Globus pallidus (tissue), 1 donor: Measurements from ENCODE around the gene SSC5D.
"Not testable (repeated sequence)": the region's sequence is repeated elsewhere in the genome, so short reads cannot be mapped to it uniquely, and the experiment has no call there.

ENCODE experiments used
- DNase-seq: peaks from one replicate; pipeline ENCODE4 v3.0.0-alpha.2; 2015; ENCODE audit warnings: low spot score

SSC5D gene

DNA sequence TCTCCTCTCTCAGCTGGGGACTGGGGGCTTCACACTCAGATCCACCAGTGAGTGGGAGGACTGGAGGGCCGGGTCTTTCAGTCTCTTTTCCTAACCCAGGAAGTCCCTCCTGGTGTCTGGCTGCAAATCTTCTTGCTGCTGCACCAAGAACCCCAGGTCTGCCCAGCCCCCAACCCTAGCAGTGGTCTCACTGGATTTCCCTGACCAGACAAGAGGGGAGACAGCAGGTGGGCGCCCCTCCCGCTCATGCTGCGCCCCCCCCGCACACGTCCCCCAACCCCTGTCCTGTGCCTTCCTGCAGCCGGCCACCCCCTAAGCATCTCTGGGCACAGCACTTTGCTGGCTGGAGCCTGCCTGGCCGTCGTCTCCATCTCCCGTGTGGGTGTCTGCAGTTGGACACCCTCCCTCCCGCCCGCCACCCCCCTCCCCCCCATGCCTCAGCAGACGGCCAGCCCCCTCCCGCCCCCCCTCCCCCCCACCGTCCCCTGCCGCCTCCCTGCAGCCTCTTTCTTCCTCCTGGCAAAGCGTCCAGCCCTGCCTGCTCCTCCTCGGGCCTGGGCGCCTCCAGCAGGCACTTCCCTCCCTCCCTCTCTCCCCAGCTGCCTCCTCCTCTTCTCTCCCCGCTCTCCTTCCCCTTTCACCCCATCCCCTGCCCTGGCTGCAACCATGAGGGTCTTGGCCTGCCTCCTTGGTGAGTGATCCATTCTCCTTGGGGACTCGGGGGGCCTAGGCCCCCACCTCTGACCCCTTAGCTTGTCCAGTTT is at the start of gene SSC5D:
TSS of gene SSC5D (plus strand) at position 513 of the 764 bp plus-strand sequence. CDS start at position 667, 154 bp downstream.
- no peak for DNase-seq

- DNase-seq: no peak
Observed at GRCh38 chr19:55439052-55439451, 49.2 kb upstream of the SSC5D start.

DNA sequence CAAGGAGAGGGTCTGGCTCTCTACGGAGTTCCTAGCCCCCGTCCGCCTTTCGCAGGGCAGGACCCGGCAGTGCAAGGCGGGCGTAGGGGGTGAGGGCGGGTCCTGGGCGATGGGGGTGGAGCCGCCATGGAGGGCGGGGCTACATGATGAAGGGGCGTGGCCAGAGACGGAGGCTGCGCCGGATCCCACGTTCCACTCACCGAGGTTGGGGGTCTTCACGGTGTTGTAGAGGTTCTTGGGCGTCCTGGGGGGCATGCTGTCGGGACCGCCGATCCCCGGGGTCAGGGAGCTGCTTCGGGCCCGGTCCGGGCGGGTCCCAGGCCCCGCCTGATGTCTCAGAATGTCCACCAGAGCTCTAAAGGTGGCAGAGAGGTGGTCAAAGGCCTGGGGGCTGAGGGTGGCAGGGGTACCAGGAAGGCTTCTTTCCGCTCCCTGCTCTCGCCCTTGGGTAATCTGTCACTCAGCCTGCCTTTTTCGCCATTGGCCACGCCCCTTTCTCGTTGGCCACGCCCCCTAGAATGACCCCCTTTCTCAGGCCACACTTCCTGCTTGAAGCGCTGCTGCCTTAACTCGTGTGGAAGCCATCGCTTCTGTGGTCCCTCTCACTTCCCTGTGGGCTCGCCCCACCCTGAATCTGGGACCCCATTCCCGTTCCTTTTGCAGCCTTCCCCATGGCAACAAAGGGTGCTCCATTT is 47.7 kb upstream of the SSC5D start:
- DNase-seq: no peak

DNA sequence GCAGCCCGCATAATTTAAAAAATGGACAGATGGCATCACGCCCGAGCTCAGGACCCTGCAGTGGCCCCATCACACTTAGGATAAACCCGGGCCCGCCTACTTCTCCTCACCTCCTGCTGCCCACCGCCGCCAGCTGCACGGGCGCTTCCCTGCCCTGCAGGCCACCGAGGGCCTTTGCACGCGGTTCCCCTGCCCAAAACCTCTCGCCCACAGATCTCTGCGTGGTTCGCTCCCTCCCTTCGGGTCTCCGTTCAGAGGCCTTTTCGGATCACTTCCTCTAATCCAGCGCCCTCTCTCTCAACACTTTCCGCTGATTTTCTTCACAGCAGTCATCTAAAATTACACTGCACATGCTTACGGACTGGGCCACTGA is 46.9 kb upstream of the SSC5D start:
- no peak for DNase-seq

DNA sequence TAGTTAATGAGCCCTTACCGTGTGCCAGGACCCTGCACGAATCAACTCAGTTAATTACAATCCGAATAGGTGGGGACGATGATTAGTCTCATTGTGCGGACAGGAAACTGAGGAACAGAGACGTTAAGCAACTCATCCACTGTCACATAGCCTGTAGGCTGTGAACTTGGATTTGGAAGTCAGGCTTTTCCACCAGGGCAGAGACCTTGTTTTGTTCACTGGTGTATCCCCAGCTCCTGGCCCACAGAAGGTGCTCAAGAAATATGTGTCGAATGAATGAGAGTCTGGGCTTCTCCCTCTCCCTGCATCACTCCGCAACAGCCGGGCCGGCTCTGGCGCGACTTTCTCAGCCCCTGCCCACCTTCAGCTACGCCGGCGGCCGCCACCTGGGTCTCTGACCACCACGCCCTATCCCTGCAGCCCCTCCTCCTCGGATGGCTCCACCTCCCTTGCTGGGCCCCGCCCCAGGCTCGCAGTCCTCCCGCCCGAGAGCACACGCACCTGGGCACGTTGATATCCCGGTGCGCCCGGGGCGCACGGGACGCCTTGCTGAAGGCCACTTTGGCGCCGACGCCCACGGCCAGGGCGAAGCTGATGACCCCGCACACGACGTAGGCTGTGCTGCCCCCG is 46.4 kb upstream of the SSC5D start:
- DNase-seq: no peak

DNA sequence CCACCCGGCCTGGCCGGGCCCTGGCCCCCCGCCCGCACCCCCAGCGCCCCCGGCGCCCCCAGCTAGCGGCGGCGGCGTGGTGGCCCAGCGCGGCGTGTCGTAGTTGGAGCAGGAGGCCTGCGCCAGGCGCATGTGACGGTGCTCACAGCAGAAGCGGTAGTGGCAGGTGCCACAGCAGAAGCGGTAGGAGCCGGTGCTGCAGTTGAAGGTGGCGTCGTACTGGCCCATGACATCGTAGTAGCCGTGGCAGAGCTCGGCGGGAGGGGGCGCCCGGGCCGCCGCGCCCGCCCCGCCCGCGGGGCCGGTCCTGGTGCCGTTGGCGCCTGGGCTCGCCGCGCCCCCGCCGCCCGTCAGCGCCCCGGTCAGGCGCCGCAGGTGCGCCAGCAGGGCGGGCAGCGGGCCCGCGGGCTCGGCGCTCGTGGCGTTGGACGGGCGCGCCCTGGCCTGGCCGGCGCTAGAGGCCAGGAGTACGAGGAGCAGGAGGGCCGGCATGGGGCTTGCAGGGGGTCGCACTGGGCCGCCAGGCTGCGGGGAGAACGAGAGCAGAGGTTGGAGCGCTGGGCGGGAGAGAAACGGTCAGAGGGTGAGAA is 45.8 kb upstream of the SSC5D start:
- no peak for DNase-seq

DNA sequence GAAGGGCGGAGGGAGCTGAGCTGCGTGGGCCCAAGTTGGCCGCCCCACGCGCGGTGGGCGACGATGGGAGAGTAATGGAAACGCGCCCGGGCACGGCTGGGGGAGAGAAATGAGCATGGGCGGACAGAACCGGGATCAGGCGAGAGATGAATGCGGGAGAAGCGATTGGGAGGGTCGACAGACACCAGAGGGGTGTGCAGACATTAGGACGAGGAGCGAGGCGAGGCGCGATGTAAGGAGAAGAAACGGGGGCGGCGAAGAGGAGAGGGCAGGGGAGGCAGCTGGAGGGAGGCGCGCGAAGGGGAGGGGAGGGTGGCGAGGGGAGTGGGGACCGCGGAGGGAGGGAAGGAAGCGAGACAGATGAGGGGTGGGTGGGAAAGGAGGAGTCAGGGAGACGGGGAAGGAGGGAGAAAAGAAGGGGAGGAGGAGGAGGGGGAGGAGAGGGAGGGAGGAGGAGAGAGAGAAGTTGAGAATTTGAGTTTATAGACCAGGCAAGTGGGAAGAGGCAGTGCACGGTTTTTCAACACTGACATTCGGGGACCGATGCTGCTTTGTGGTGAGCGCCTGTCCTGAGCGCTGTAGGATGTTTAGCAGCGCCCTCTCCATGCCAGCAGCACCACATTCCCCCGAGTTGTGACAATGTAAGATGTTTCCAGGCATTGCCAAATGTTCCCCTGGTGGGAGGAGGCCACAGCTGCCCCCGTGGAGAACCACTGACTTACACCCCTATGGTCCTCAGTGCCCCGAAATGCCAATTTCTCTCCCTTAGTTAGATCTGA is 45.0 kb upstream of the SSC5D start, which contains the start of gene SHISA7:
TSS of gene SHISA7 (minus strand) at position 256 of the 779 bp plus-strand sequence. CDS start 437 bp downstream, outside the sequence.
- DNase-seq: peak; percentile 74

DNA sequence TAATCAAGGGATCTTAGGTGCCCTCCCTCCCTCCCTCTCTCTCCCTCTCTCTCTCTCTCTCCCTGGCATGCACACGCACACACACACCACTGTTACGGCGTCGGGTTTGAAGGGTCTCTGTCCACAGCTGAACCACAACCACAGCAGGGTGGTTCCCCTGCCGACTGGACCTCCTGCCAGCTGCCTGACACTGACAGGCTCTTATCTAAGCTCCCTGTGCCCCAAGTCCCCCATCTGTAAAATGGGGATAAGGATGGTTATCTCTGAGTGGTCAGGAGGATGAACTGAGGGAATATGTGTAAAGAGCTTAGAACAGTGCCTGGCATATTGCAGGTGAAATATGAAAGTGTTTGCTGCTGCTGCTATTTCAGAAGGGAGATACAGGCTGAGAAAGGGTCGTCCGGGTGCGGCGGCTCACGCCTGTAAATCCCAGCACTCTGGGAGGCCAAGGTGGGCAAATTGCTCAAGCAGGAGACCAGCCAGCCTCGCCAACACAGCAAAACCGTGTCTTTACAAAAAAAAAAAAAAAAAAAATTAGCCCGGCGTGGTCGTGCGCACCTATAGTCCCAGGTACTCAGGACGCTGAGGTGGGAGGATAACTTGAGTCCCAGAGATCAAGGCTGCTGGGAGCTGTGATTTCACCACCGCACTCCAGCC is 44.3 kb upstream of the SSC5D start:
- DNase-seq: no peak

DNA sequence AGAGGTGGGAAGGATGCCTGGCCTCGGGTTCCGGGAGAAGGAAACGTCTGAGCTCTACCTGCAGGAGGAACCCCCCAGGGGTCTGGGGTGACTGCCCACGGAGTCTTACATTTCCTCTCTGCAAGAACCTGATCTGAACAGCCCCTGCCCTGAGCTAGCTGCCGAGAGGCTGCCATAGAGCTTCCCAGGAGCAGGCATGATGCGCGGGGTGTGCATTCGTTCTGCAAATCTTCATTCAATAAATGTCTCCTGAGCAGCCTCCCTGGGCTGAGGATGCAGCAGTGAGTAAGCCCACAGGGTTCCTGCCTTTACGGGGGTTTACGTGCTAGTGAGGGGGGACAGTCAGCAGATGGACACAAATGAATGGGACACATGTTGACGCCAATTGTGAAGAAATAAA is 43.6 kb upstream of the SSC5D start:
- DNase-seq: no peak

GRCh38 chr19:55446060-55446459 is 42.2 kb upstream of the SSC5D start:
- DNase-seq: no peak

- peak; percentile 84 for DNase-seq
Observed at GRCh38 chr19:55447421-55448174, 40.6 kb upstream of the SSC5D start.

DNA sequence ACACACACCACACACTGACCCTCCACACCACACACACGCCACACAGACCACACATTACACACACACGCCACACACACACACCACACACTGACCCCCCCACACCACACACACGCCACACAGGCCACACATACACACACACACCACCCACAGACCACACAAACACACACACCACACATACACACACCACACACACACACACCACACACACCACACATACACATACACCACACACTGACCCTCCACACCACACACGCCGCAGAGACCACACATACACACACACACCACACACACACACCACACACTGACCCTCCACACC is 40.1 kb upstream of the SSC5D start:
- not testable (repeated sequence) for DNase-seq

- no peak for DNase-seq
Observed at GRCh38 chr19:55449469-55449868, 38.8 kb upstream of the SSC5D start.

DNA sequence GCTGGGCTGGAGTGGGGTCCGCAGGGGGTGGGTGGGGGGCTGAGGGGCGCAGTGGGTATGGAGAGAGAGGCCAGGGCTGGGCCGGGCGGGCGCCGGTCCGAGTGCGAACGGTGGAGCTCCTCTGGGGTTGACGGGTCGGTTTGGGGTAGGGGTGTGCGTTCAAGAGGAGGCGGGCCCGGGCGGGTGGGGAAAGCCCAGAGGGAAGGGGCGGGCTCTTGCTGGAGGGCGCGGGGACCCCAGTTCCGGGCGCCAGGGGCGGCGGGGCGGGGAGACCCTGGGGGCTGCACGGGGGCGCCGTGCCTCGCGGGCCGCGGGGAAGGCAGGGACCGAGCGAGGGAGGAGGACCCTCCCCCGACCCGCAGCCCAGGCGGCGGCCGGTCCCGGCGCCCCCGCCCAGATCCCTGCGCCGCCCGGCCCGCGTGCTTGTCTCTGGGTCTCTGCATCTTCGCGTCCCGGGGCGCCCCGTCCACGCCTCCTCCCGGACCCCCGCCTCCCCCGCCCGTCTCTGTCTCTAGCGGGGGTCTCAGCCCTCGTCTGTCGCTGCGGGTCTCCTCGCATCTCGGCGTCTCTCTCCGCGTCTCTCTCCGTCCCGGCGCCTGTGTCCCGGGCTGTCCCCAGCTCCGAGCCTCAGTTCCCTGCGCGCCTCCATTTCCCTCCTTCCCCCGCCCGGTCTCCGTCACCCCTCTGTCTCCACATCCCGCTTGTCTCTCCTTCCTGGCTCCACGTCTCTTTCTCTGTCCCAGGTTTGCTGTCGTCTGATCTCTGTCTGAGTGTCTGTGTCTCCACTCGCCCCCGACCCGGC is 36.9 kb upstream of the SSC5D start:
- no peak for DNase-seq

DNA sequence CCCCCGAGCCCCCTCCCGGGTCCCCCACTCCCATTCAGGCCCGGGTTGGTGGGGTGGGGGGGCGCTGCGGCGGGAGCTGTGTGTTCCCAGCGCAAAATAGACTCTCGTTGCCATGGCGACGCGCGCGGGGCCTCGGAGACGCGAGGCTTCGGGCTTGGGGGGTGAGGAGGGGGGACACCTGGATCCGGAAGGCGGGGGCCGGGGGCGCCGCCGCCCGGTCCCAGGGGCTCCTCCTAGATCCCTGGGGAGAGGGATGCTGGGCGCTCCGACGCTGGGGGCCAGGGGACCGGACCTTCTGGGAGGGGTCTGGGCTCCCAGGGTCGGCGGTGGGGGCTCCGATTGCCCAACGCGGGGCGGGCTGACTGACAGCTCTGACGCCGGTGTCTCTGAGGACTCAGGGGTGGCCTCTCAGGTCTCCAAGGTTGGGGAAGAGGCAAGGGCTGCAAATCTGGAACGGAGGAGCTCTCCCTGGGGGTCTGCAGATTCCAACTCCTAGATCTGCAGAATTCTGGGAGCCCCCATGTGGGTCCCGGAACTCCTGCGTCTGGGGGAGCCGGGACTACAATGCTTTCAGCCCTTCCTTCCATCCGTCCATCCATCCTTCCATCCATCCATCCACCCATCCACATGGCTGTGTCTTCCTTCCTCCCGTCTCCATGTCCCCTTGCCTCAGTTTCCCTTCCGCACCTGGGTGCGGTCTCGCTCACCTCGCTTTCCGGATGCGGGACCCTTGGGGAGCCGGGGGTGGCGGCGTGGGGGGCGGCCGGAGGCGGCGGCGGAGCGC is 36.1 kb upstream of the SSC5D start:
- peak; percentile 37 for DNase-seq

DNA sequence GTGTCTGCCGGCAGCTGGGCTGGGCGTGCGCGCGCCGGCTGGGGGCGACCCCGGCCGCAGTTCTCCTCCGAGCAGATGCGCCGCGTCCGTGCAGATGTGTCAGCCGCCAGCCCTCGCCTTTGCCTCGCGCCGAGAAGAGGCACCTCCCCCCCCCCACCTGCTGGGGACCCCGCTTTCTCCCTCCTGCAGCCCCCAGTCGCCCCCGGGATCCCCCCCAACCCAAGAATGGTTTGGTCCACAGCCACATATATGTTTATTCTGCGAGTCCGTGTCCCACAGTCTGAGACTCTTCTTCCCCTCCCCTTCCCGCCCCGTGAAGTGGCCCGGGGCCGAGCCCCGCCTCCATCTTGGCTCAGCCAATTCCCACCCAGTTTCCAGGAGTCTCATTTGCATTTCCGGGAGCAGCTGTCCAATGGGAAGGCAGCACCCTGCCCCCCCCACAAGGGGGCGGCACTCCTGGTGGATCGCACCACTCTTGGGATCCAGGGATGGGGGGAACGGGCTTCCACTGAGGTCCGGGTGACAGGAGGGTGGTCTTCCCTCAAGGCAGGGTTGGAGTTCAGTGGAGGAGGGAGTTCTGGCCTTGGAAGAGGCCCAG is 35.4 kb upstream of the SSC5D start:
- DNase-seq: peak; percentile 96

DNA sequence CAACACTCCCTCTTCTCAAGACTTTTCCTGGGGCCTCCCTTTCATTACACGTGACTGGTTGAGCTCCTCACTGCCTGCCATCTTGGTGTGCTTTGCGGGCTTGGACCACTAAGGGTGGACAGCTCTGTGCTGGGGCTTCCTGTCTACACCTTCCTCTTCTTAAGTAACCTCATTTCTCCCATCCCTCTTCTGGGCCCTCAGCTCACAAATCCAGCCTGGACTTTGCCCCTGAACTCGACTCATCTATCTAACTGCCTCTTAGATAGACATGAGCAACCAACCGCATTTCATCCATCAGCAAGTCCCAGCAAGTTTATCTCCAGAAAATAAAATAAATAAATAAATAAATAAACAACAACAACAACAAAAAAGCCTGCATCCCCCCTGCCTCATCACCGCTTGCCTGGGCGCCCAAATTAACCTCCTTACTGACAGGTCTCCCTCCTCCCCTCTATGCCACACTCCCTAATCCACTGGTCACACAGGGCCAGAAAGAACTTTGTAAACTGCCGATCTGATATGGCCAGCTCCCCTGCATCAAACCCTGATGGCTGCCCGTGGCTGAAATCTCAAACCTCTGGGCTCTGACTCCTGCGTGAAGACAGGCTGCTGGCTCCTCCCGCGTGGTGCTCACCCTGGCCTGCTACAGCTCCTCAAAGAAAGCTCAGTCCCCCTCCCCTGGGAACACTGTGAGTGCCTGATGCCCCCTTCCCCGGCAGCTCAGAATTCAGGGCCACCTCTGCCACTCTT is 34.5 kb upstream of the SSC5D start:
- no peak for DNase-seq

- DNase-seq: peak; percentile 79
Observed at GRCh38 chr19:55454787-55455243, 33.4 kb upstream of the SSC5D start.
